GM15510 (cell line): Measurements from ENCODE around the gene SGIP1.

Experiments
- POLR2A ChIP-seq: IDR thresholded peaks from 3 replicates; pipeline ENCODE4 v1.6.1; 2011; ENCODE audit warnings: borderline replicate concordance; ENCODE audit not compliant: insufficient read length; ENCODE audit errors: extremely low read depth

The SGIP1 gene

DNA sequence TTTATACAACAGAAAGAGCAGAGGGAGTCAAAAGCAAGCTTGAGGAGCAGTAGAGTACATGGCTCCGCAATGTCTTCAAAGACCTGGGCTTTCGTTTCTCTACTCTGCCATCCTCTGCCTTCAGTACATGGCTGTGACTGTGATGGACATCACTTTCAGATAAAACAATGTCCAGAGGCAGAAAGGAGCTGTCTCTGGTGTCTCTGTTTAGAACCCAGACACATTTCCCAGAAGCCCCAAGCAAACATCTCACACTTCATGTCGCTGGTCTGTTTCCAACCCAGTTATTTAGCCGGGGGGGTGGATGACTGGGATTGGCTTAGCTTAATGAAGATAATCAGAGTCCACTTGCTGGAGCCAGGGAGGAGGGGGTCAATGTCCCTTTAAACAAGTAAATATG is 25.6 kb downstream of the SGIP1 start:
- TF ChIP-seq POLR2A = no peak

DNA sequence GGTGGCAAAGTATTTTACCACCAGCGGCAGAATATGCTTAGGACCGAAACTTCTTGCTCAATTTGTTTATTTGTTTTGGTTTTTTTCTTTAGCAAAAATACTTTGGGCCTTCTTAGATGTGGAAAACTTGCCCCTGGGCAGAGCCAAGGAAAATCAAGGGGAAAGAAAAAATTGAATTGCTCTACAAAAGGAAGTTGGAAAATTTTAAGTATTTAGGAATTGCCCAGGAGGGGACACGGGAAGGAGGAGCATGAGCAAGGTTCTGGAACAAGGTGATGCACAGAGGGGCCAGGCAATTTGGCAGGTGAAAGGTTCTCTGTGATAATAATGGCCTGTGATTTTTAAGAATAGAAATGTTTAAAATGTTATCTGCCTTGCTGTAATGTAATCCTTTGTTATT is 28.6 kb downstream of the SGIP1 start:
- no peak for TF ChIP-seq POLR2A

DNA sequence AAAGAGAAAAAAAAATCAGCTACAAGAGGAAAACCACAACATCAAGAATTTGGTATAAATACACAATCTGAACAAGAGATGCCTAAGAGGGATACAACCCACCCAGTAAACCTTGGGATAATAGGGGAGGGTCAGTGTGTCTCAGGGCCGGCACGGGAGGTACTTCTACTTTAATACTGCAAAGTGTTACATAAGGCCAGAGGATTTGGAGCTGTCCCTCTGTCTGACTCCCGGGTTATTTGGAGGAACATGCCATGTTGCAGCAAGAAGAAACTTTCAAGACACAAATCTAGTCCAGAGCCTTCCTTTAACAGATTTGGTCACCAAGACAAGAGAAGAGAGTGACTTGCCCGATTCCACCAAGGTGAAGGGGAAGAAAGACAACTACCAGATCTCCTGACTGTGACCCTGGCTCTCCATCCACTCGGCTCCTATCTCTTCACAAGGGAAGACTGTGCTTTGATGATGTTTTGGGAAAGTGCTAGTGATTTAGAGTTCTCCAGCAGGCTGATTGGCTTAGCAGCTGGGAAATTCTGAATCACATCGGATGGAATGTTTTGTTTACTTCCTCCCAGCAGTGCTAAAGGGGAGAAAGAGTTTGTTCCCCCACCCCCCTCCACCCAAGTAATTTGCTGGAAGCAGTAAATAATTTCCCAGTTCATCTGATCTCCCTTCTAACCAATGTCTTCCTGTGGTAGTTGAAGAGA is 29.3 kb downstream of the SGIP1 start:
- TF ChIP-seq POLR2A = no peak

DNA sequence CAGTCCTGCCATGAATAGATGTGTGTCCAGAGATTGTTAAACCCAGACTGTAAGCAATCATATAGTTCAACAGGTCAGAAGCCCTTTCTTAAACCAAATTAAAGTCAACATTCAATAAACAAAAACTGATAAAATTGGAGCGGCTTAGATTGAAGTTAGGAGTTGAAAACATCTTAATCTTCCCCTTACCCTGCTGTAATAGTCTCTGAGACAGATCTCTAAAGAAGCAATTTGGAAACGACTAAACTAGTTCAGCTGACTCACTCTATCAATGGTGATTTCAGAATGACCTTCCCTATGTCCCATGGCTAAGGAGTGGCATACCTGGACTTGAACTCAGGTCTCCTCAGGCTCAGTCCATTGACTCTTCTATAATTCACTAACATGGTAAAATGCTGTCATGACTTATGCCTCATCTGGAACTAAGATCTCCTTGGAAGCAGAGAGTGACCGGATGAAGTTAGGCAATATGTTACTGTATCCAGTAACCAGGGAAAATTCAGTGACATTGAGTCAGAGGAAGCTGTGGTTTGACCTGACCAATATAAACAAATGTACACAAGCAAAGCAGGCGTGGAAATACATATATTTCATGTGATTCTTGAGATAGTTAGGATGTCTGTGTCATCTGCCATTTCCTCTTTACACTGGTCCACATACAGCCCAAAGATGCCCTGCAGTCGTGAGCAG is 30.1 kb downstream of the SGIP1 start:
- TF ChIP-seq POLR2A = no peak

DNA sequence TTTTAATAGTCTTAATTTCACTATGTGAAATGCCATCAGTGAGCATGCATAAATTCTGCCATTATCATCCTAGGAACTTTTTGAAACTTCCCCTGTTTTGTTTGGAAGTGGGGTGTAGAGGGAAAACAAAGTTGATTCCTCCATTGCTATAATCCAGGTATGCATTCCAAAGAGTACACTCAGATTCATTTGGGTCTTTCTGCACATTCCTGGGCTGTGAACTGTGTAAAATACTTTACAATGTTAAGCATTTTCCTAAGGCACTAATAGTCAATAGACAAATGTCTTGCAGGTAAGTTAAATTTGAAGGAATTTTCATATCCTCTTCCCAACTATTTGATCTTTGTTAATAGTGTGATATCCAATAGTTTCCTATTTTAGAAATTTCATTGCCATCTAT is 36.2 kb downstream of the SGIP1 start:
- TF ChIP-seq POLR2A = no peak

DNA sequence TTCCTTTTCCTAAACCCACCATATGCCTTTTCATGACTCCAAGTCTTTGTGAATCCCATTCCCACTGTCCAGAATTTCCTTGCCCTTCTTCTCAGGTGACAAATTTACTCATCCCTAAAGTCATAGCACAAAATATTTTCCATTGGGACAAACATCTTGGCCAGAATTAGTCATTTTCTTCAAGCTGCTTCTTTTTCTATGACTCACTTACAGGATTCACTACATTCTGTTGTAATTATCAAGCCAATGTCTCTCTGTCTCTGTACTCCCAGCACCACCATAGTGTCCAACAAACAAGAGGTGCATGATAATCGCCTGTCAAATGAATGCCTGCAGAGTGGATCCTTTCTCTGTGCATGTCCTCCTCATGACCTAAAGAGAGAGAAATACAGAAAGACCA is 37.8 kb downstream of the SGIP1 start:
- TF ChIP-seq POLR2A = no peak

DNA sequence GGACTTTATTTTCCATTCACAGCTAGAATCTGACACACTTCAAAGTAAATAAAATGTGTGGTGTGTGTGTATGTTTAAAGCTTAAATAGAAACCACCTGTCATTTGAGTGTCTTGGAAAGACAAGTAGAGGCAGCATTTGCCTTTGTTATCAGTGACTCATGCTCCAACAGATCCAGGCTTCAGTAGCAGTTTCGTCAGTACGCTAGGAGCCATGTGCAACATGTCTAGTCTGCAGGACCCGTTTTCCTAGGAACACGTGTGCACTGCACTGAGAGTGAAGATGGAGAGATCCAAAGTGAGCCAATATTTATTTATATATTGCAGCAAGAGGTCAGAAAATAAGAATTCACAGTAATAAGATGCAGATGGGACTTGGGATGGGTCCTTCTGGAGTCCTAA is 41.8 kb downstream of the SGIP1 start:
- no peak for TF ChIP-seq POLR2A

DNA sequence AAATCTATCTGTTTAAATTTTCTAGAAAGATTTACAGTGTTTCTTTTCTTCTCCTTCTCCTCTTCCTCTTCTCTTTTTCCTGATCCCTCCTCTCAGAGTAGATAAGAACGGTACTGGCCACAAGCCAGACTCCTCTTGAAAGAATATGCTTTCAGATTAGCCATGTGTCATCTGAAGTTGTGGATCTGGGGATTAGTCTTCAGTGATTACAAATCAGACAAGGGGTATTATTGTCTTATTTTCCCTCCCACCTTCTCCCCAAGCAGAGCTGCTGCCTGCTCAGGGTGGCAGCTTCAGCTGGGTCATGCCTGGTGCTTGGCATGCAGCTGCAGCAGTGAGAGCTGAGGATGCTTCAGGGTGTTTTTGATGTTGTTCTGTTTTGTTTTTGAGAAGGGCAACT is 42.7 kb downstream of the SGIP1 start:
- TF ChIP-seq POLR2A = no peak

DNA sequence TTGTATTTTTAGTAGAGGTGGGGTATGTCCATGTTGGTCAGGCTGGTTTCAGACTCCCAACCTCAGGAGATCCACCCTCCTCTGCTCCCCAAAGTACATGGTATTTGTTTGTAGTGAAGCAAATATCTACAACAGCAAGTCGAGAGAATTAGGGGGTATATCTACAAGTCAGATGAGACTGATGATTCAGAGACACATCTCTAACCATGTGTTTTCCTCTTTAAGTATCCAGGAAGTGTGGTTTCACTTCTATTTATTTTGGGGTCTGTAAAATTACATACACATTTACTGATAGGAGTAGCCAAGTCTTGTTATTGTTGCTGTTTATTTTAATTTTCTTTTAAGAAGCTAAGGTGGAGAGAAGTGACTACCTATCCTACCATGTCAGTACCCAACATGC is 44.9 kb downstream of the SGIP1 start:
- TF ChIP-seq POLR2A = no peak

DNA sequence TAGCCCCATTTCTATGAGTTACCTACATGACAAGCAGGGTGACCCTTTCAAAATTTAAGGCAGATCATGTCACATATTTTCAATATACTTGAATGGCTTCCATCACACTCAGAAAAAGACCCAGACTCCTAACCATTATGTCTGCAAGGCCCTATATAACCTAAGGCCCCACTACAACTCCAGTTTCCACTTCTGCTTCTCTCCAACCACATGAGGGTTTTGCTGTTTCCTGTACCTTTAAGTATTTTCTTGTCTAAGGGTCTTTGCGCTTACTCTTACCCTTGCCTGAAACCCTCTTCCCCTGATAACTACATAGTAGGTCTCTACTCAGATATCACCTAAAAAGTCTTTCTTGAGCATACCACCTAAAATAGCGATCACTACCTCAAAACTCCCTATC is 46.1 kb downstream of the SGIP1 start:
- TF ChIP-seq POLR2A = no peak

DNA sequence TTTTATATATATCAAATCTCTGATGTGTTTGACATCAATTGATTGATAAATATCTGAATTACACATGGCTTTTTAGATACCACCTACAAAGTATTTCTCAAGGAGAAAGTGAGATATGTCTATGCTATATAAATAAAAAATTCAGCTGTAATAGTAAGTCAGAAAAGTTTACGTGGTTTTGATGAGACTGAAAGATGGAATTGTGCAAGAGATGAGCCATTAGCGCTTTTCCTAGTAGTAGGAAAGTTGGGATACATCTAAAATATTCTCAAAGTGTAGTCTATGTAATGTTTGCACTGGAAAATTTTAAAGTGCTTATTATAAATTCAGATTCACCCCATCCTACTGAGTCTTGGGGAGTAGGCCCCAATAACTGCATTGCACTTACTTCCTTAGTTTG is 49.1 kb downstream of the SGIP1 start:
- TF ChIP-seq POLR2A = no peak

DNA sequence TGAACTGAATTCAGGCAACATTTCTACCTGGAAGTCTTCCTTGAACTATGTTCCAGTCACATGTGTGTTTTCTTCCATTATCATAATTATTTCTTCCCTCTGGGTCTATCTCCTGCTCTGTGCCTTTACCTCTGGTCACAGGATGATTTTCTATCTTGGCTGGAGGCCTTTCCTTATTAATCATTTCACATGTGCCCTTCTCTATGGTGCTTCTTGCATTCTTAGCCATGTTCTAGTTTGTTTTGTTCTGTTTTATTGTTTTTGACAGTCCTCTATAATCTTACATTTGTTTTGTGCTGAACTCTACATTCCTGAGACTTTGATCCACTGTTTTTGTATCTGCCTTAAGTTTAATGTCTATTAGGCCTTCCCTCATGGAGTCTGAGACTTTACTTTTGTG is 51.0 kb downstream of the SGIP1 start:
- TF ChIP-seq POLR2A = no peak

DNA sequence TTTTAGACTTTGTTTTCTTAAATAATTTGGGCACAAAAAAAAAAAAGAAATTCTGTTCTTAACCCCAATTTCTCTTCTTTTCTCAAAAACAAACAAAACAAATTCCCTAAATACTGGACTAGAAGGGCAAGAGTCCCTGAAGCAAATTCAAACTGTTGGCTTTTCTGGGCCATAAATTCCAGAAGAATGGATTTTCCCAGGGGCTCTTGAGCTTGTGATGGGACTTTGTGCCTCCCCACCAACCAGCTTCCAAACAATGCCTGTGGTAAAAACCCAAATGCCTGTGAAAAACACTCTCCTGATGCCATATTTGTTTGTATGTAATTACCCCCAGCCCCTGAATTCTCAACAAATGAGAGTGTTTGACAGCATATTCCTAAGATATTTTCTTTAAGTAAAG is 55.4 kb downstream of the SGIP1 start:
- no peak for TF ChIP-seq POLR2A

DNA sequence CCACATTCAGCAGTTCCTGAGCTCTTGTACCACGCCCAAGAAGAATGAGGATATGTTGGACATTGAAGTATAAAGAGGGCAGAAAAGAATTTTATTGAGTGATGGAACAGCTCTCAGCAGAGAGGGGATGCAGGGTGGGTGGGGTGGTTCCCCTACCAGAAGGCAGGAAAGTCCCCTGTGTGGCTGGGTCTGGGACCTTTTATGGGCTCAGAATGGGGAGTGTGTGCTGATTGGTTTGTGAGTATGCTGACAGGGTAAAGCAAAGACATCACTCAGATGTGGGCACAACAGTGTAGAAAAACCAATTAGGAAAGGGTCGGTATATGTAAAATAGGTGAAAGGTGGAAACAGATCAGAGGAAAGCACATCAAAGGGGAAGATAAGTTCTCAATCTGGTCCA is 62.2 kb downstream of the SGIP1 start:
- no peak for TF ChIP-seq POLR2A

DNA sequence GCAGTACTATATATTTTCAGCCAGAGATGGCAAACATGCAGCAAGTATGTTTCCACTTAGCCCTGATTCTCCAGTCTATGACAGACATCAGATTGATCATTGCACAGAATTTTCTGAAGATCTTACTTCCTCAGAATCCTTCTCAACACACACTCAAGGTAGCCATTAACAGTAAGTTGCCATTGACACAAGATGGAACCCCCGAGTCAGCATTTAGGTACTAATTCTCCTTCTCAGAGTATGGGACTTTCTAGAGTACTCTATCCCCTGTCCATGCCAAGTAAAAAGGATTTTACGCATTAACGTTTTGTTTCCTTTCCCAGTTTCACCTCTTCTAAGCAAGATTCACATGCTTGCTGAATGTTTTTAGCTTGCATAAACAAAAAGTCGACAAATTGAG is 63.5 kb downstream of the SGIP1 start:
- TF ChIP-seq POLR2A = no peak

DNA sequence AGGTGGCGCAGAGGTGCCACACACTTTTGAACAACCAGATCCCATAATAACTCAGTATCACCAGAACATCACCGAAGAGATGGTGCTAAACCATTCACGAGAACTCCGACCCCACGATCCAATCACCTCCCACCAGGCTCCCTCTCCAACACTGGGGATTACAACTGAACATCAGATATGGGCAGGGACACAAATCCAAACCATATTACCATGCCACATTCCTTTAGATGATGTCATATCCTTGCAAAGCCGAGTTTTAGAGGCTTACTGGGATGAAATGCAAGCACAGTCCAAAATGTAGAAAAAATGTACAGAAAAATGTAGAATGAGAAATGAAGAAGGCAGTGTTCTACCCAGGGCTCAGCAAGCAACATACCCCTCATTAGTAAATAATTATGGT is 64.7 kb downstream of the SGIP1 start:
- TF ChIP-seq POLR2A = no peak
